Skeletal muscle tissue (tissue), 4 donors: ENCODE measurements around the gene RSPH1. TPM values are rescaled to one million over a fixed set of nuclear protein-coding genes. Genes with fewer than 3 reads are reported as not detected.

Experiments used
- H3K27ac ChIP-seq: one replicate; pipeline ENCODE4 v1.7.0; 2013; ENCODE audit warnings: mild to moderate bottlenecking, low read depth, low read length, inconsistent platforms
- H3K27me3 ChIP-seq, 3 donors: one replicate each; pipeline ENCODE4 v1.7.0; 2013; ENCODE audit warnings: low read length in 3 of 3; ENCODE audit not compliant: control insufficient read depth in 3 of 3, insufficient read depth in 3 of 3
- H3K36me3 ChIP-seq, 3 donors: one replicate each; pipeline ENCODE4 v1.7.0; 2013; ENCODE audit warnings: low read length in 3 of 3; ENCODE audit not compliant: control insufficient read depth in 3 of 3, insufficient read depth in 3 of 3
- H3K4me1 ChIP-seq, 3 donors: one replicate each; pipeline ENCODE4 v1.7.0; 2013; ENCODE audit warnings: low read length in 3 of 3, mild to moderate bottlenecking in 3 of 3; ENCODE audit not compliant: control insufficient read depth in 3 of 3, insufficient read depth in 3 of 3
- H3K4me3 ChIP-seq, 3 donors: one replicate each; pipeline ENCODE4 v1.7.0; 2013; ENCODE audit warnings: low read length in 3 of 3
- H3K9ac ChIP-seq, 3 donors: one replicate each; pipeline ENCODE4 v1.7.0; 2013; ENCODE audit warnings: low read length in 3 of 3, mild to moderate bottlenecking in 3 of 3, moderate library complexity in 2 of 3, low read depth in 1 of 3
- H3K9me3 ChIP-seq, 3 donors: one replicate each; pipeline ENCODE4 v1.7.0; 2013; ENCODE audit warnings: low read length in 3 of 3; ENCODE audit not compliant: control insufficient read depth in 3 of 3
- total RNA-seq: library from RNA; depleted of rRNA; stranded (reverse); fragments of >200 nt; gene quantifications from one replicate; pipeline ENCODE4 v1.2.3, GENCODE V29; 2014
- donor health status: Osteomylitis.

Gene RSPH1
- not detected for total RNA-seq

DNA sequence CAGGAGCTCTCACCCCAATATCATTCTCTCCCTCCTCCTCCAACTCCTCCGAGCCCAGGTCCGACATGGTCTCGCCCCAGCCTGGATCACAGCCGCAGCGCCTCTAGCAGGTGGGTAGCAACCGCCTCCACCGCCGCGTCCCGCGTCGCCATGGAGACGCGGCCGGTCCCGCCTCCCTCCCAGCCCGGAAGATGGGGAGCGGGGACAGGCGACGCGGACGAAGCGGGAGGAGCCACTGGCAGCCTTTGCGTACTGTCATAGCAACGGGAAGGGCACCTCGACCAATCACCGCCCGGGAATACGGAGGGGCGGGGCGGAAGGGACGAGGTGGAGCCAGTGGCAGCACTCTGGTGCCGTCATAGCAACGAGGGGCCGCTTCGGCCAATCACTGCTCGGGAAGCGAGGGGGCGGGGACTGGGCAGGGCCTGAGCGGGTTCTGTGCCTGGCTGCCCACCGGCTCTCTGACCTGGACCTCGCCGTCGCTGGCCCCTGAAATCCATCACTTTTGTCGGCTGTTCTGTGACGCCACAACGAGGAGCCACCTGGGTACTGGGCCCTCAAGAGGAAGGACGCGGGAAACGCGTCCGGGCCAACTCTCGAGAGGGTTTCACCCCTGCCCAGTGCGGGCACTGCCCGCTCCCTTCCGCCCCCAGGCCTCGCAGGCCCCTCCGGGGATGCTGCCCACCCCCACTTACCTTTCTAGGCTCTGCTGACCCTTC lies at the start of gene RSPH1:
RSPH1 (minus strand) TSS at position 105 of the 719 bp plus-strand sequence; CDS start at position 67, 38 bp downstream.
- Histone ChIP-seq H3K36me3 (no peaks in the 10 kb centered on the region), H3K9me3 (no peaks in the 10 kb centered on the region), H3K4me3 (peak within 1 kb of the TSS; percentile 86 to 89 (median 89)), H3K9ac (peak within 1 kb of the TSS; percentile 90 to 97 (median 92)), H3K4me1 (peaks cover 12 to 16% (median 13%) of the 10 kb centered on the region in 3 donors), H3K27me3 (peaks cover 0 to 2% (median 0%) of the 10 kb centered on the region in 3 donors), H3K27ac (peak within 1 kb of the TSS; percentile 87)

GRCh38 chr21:42545745-42546144 lies 49.7 kb upstream of the RSPH1 start:
- no peak overlapping the region for H3K27ac ChIP-seq
- no peaks in the 10 kb centered on the region for H3K27me3 ChIP-seq
- no peaks in the 10 kb centered on the region for H3K4me1 ChIP-seq
- H3K9ac ChIP-seq: no peak overlapping the region
- no peak overlapping the region for H3K4me3 ChIP-seq
- peaks cover 40 to 55% (median 43%) of the 10 kb centered on the region in 3 donors for H3K36me3 ChIP-seq
- no peaks in the 10 kb centered on the region for H3K9me3 ChIP-seq

- Histone ChIP-seq H3K4me1 (no peaks in the 10 kb centered on the region), H3K4me3 (no peak overlapping the region), H3K27me3 (no peaks in the 10 kb centered on the region), H3K27ac (no peak overlapping the region), H3K9ac (peak overlapping the region in 1 of 3 donors; percentile 47), H3K9me3 (no peaks in the 10 kb centered on the region), H3K36me3 (peaks cover 42 to 55% (median 43%) of the 10 kb centered on the region in 3 donors)
These were observed 49.3 kb upstream of the RSPH1 start for GRCh38 chr21:42545317-42545716.

- Histone ChIP-seq H3K27me3 (no peaks in the 10 kb centered on the region), H3K9ac (no peak overlapping the region), H3K4me1 (no peaks in the 10 kb centered on the region), H3K9me3 (no peaks in the 10 kb centered on the region), H3K27ac (no peak overlapping the region), H3K36me3 (peaks cover 43 to 57% (median 46%) of the 10 kb centered on the region in 3 donors), H3K4me3 (no peak overlapping the region)
These were observed 48.5 kb upstream of the RSPH1 start for GRCh38 chr21:42544544-42544943.

GRCh38 chr21:42543106-42543847 lies 47.3 kb upstream of the RSPH1 start:
- H3K4me3 ChIP-seq: no peak overlapping the region
- H3K9ac ChIP-seq: no peak overlapping the region
- H3K9me3 ChIP-seq: no peaks in the 10 kb centered on the region
- H3K4me1 ChIP-seq: peaks cover 0 to 6% (median 0%) of the 10 kb centered on the region in 3 donors
- H3K27ac ChIP-seq: no peak overlapping the region
- H3K36me3 ChIP-seq: peaks cover 41 to 50% (median 45%) of the 10 kb centered on the region in 3 donors
- no peaks in the 10 kb centered on the region for H3K27me3 ChIP-seq

GRCh38 chr21:42542596-42542995 lies 46.6 kb upstream of the RSPH1 start:
- Histone ChIP-seq H3K27me3 (no peaks in the 10 kb centered on the region), H3K4me3 (no peak overlapping the region), H3K4me1 (peaks cover 0 to 12% (median 0%) of the 10 kb centered on the region in 3 donors), H3K36me3 (peaks cover 36 to 44% (median 42%) of the 10 kb centered on the region in 3 donors), H3K9me3 (no peaks in the 10 kb centered on the region), H3K27ac (no peak overlapping the region), H3K9ac (no peak overlapping the region)

GRCh38 chr21:42542196-42542595 lies 46.2 kb upstream of the RSPH1 start:
- H3K36me3 ChIP-seq: peaks cover 33 to 41% (median 38%) of the 10 kb centered on the region in 3 donors

DNA sequence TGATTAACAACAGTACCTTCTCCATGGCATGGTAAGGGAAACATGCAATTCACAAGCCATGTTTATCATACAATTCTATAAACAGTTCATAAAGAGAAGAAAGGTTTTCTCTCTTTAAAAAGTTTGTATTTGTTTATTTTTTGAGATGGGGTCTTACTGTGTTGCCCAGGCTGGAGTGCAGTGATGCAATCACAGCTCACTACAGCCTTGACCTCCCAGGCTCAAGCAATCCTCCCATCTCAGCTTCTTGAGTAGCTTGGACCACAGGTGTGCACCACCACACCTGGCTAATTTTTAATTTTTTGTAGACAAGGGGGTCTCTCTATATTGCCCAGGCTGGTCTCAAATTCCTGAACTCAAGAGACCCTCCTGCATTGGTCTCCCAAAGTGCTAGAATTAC lies 45.6 kb upstream of the RSPH1 start:
- no peak overlapping the region for H3K9ac ChIP-seq
- H3K9me3 ChIP-seq: no peaks in the 10 kb centered on the region
- H3K4me1 ChIP-seq: peaks cover 0 to 12% (median 6%) of the 10 kb centered on the region in 3 donors
- peaks cover 33 to 36% (median 34%) of the 10 kb centered on the region in 3 donors for H3K36me3 ChIP-seq
- H3K27ac ChIP-seq: no peak overlapping the region
- H3K27me3 ChIP-seq: no peaks in the 10 kb centered on the region
- no peak overlapping the region for H3K4me3 ChIP-seq

More at GRCh38 chr21:42542196-42542595, 46.2 kb upstream of the RSPH1 start:
- Histone ChIP-seq H3K9ac (no peak overlapping the region), H3K4me3 (no peak overlapping the region), H3K27ac (no peak overlapping the region), H3K9me3 (no peaks in the 10 kb centered on the region), H3K4me1 (peaks cover 0 to 12% (median under 1%) of the 10 kb centered on the region in 3 donors), H3K27me3 (no peaks in the 10 kb centered on the region)

DNA sequence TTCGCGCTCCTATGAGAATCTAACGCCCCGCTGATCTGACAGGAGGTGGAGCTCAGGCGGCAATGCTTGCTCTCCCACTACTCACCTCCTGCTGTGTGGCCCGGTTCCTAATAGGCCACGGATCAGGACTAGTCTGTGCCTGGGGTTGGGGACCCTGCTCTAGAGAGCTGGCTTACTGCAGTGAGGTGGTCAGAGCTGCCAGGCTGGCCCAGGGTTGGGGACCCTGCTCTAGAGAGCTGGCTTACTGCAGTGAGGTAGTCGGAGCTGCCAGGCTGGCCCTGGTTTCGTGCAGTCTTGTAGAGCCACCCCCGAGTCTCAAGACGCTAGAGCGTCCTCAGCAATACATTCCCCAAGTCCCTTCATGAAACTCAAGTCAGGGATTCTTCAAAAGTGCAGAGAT lies 45.1 kb upstream of the RSPH1 start:
- H3K36me3 ChIP-seq: peaks cover 33 to 36% (median 34%) of the 10 kb centered on the region in 3 donors
- peaks cover 1 to 12% (median 10%) of the 10 kb centered on the region in 3 donors for H3K4me1 ChIP-seq
- no peak overlapping the region for H3K9ac ChIP-seq
- no peaks in the 10 kb centered on the region for H3K27me3 ChIP-seq
- H3K9me3 ChIP-seq: no peaks in the 10 kb centered on the region
- H3K4me3 ChIP-seq: no peak overlapping the region
- H3K27ac ChIP-seq: no peak overlapping the region

GRCh38 chr21:42540396-42540795 lies 44.4 kb upstream of the RSPH1 start:
- Histone ChIP-seq H3K4me1 (peaks cover 8 to 20% (median 18%) of the 10 kb centered on the region in 3 donors), H3K27me3 (no peaks in the 10 kb centered on the region), H3K27ac (no peak overlapping the region), H3K9ac (no peak overlapping the region), H3K9me3 (no peaks in the 10 kb centered on the region), H3K36me3 (peaks cover 27 to 35% (median 31%) of the 10 kb centered on the region in 3 donors), H3K4me3 (no peak overlapping the region)
